Liver (tissue), 4 donors: ENCODE results near the gene SKAP2. TPM values are rescaled to one million over a fixed set of nuclear protein-coding genes. Genes with fewer than 3 reads are reported as not detected.

Experiments used
- polyA plus RNA-seq, 2 donors: library from polyadenylated mRNA; stranded (reverse) in 1 of 2; unstranded in 1 of 2; fragments of 200-250 nt in 1 of 2; fragments of >200 nt in 1 of 2; fragmentation: Nextera tagmentation in 1 of 2; extraction: Ambion mirVana in 1 of 2; gene quantifications; one replicate each; pipeline versions ENCODE4 v1.2.1 to v1.2.3, GENCODE V29; 2013 to 2015
- total RNA-seq, 2 donors: library from RNA; depleted of rRNA; stranded (reverse); fragments of >200 nt; gene quantifications; one replicate each; pipeline ENCODE4 v1.2.3, GENCODE V29; 2014
- donor health status: healthy.
- donor health status: healthy.
- donor health status: healthy.

The SKAP2 gene
- total and polyA plus RNA-seq, 4 donors: 3.4 to 9.2 (median 5.1) TPM

Other genes with a start within 250 kb of the SKAP2 start
- gene HOXA1, start 231.4 kb upstream of the SKAP2 start, total RNA-seq: under 1 TPM; 0.08 to 0.28 TPM
- gene HOXA1, start 231.4 kb upstream of the SKAP2 start, polyA plus RNA-seq: under 1 TPM; 0.17 to 0.25 TPM
- under 1 TPM; 0.05 to 0.08 TPM for gene HOXA2, start 238.1 kb upstream of the SKAP2 start, total RNA-seq
- under 1 TPM; 0.08 to 0.13 TPM for gene HOXA2, start 238.1 kb upstream of the SKAP2 start, polyA plus RNA-seq